Stimulated activated CD4-positive, alpha-beta T cell treated with anti-CD3 and anti-CD28 coated beads, Interleukin-15, amount 100 ng/mL, for 24 hours (primary cell): Measurements from ENCODE around the gene NFIX.

Experiments
- DNase-seq: peaks from one replicate; pipeline ENCODE4 v3.0.0-alpha.2; 2020

Gene NFIX

DNA sequence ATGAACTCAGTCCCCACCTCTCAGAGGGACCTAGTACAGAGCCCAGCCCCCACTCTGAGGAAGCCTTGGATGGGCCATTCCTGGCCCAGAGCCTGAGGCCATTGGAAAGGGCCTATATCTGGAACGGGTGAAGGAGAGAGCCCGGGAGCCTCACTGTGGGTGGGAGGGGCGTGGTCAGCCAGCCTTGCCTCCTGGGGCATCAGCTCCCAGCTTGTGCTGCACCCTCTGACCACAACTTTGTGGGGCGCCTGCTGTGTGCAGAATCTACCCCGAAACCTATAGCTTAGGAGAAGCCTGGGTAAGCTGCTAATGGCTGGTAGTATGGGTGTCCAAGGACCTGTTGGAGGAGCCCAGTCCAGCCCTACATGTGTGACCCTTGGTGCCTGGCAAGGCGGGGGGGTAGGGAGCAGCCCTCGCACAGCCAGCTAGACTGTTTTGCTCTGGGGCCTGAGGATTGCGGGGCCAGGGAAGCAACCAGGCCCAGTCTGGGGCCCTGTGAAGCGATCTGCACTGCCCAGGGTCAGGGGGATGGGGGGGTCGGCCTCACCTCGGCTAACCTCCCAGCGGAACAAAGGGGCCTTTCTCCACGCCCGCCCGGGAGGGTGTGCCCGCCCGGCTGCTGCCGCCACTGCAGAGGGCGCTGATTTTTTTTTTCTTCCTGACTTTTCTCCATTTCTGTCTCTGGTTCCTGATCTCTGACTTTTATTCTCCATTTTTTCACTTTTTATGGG, 65.1 kb downstream of the NFIX start:
- no peak for DNase-seq

DNA sequence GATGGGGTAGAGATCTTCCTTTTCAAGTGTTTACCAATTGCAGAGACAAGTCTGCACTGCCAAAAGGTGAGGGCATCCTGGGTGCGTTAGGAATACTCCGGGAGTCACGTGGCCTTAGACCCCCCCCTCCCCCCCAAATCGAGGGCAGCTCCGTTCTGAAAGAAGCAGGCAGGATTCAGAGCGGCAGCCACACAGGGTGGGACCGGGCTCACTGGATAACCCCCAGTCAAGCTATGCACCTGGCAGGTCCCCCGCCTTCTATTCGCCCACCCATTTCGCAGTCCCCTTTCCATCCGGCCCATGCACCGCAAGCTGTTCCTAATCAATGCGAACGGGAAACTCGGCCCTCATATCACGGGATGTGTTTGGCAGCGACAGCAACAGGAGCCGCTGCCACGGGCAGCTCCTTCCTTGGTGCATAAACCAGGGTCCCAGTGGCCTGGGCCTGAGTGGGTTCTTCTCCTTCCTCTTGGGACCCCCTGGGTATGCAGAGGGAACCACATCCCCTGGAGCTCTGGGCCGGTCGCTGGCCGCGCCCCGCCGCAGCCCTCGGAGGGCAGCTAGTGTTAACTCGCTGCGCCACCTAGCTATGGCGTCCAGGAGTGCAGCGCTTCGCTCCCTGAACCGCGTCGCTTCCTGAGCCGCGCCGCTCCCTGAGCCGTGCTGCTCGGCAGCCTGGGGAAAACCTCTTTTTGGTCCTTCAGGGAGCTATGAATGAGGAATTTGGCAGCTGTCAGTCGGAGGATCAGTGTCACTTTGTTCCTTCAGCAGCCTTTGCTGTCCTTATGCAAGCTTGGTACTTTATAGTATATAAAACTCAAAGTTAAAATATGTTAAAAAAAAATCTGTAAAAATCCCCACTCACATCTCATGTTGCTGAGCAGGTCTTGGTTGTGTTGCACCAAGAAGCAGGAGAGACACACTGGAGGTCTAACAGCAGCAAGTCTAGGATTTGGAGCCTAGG, 66.0 kb downstream of the NFIX start:
- DNase-seq, result peak; percentile 87

DNA sequence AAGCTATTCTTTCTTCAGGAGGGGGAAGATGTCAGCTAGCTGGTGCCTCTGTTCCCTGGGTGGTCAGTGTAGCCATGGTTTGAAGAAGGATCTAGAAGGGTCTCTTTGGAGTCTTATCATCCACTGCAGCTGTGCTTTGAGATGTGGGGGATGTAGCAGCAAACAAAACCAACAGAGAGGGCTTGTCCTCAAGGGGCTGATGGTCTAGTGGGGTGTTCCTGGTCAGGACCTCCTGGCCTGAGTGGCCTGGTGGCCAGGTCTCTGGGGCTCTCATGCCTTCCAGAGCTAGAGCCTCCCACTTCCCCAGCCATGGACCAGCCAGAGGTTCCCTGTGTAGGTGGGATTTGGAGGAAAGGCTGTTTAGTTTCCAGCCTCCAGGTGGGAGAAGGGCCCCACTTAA, 67.0 kb downstream of the NFIX start:
- DNase-seq, result no peak

DNA sequence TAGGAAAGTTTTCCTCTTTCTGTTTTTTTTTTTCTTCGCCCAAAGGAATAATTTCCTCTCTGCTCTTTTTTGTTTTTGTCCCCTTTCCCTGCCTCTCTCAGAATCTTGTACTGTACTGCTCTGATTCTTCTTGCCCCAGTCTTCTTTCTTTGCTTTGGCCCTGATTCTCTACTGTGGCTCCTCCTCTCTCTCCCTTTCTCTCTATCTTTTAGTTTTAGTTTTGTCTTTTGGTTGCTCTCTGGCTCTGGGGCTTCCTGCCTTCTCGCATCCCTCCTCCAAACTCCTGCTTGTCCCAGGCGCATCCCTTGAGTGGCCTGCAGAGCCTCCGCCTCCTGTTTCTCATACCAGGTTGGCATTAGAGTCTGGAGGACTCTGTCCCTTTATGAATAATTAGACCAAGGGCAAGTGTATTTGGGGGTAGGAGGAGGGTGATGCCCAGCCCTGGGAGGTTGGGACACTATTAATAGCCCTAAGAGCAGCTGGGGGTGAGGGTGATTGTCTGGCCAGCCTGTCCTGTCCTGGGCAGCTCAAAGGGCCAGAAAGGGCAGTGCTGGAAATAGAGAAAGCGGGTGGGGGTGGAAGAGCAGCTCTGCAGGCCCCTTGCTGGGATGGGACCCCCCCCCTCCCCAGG, 68.3 kb downstream of the NFIX start:
- no peak for DNase-seq

DNA sequence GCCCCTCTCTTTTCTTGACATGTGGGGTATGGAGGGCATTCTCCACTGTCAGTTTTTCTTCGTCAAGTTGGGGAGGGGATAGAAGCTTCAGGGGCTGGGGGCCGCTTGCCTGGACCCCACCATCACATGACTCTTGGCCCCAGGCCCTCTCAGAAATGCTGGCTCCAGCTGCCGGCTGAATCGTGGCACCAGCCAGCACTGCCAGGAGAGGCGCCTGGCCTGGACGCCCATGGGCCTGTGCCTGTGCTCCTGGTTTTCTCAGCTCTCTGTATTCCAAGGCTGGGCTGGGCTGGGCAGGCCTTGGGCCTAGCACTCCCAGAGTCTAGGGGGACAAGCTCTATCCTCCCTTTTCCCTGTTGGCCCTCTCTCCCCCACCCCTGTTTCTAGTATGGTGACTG, 68.8 kb downstream of the NFIX start:
- no peak for DNase-seq

DNA sequence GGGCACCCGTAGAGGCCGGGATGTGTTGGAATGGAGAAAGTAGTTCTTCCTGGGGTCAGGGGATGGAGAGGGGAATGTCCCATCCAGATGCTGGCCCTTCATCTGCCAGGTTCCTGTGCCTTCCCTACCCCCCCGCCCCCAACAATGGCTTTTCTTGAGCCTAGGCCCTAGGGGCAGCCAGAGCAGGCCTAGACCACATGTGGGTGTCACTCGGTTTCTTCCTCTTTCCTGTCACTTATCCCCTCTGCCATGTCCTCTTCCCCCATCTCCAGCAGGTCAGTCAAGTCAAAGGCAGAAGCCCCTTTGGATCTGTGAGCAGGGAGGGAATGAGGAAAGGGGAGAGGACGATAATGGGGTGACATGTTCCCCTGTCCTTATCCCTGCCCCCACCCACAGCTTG, 71.0 kb downstream of the NFIX start:
- DNase-seq, result no peak

DNA sequence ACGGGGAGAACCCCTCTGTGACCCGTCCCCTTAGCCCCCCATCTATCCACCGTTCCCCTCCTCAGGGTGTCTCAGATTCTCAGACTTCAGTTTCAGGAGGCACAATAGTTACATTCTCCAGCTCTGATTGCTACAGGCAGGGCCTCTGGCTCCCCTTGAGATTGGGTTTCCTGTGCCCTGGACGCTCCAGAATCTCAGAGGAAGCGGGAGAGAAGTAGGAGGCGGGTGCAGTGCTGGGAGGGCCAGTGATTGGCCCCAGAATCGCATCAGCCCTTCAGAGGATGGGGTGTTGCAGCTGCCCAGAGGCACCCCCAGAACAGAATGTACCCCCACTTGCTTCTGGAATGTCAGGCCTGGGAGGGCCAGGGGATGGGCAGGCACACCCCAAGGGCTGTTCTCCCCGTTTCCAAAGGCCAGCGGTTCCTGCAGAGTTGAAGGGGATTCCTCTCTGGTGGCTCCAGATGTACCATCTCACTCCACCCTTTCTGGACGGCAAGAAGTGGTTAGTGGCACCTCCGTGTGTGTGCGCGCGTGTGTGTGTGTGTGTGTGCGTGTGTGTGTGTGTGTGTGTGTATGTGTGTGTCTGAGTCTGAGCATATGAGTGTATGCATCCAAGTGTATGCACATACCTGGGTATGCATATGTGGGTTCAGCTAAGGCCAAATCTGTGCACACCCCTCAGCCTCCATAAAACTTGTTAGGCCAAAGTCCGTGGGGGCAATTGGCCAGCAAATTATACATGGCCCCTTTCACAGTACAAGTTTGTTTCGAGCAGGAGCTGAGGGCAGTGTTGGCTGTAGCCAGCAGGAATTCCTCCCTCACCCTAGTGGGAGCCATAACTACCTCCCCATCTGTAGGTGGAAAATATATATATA, 71.9 kb downstream of the NFIX start:
- DNase-seq, result no peak

DNA sequence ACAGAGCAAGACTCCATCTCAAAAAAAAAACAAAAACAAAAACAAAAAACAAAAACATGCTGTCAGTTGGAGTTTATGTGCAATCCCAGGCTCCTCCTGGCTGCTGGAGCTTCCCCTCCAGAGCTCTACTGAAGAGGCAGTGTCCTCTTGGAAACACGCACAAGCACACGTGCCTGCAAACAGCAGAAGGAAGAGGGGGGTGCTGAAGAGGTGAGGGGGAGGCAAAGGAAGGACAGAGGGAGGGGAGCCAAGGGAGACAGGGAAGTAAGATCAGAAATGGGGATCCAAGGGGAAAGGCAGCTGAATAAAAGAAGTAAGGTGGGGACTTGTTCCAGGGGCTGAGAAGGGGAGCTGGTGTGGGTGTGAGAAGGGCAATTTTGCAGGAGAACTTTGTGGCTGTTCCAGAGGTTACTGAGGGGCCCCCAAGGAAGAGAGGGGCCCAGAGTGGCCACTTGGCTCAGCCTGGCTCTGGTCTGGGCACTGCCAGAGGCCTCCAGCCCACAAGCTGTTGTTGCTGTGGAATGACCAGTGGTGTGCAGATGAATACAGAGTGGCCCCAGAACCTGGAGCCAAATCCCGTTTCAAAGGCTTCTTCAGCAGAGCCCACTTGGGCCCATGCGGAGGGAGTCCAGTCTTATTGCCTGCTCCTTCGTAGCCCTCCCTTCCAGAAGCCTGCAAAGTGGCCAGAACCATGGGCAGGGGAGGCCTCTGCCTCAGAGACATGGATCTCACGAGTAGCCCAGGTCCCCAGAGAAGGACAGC, 73.0 kb downstream of the NFIX start:
- no peak for DNase-seq

DNA sequence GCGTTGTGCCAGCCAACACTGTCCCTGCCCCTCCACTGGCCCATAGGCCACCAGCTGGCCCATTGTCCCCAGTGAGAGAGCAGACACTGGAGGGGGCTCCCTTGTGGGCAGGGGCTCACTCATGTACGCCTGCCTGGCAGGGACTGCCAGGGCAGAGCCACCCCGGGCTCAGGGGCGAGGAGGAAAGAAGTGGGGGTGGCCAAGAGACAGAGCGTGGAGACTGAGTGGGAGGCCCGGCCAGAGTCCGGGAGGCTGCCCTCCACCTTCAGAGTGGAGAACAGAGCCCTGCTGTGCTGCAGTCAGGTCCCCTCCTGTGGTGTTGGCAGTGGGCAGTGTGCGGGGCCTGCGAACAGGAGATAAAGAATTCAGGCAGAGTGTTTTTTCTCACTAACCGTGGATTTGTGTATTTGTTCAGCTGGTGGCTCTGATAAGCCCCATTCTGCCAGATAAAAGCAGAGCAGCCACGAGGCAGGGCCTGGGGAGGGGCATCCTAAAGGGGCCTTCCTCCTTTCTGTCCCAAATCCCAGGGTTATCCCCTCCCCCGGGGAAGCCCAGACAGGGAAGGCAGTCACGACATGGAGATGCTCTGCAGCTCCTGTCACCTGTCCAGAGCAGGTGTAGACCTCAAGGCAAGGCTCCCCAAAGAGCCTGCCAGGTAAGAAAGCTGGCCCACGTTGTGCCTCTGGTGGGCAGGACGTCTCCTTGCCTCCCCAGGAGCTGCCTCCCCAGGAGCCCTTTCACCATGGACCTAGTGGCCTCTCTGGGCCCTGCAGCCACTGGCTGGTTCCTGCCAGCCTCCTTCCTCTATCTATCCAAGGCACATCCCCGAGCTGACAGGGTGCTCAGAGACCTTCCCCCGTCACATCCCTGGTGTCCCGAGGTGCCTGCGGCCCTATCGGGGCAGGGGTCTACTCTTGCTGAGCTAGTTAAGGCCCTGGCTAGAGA, 74.4 kb downstream of the NFIX start:
- no peak for DNase-seq

DNA sequence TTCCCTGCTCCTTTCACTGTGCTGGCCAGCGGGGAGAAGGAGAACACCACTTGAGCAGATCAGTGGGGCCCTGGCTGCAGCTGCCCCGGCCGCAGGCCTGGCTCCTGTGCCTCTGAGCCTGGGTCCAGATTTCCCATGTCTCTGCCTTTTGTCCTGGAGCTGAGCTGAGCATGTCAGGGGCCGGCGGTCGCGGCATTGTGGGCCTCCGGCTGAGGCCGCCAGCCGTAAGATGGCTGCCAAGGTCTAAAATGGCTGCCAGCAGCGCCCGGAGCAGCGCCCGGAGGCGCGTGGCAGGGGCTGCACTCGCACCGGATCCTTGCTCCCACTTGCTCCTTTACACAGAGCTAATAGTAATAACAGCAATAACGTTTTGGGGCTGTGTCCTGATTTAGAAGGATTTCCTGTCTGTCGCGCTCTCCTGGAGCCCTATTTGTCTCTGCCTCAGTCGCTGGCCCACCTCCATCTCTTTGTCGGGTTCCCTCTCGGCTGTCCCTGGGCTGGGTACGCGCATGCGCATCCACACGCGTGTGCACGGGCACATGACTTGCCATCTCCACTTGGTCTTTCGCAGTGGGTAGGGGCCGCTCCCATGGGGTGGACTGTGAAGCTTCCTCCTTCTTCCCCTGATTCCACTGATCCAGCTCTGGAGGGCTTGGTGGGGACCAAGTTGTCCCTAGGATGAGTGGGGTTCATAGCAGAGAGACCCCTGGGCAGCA, 75.3 kb downstream of the NFIX start:
- DNase-seq, result no peak

DNA sequence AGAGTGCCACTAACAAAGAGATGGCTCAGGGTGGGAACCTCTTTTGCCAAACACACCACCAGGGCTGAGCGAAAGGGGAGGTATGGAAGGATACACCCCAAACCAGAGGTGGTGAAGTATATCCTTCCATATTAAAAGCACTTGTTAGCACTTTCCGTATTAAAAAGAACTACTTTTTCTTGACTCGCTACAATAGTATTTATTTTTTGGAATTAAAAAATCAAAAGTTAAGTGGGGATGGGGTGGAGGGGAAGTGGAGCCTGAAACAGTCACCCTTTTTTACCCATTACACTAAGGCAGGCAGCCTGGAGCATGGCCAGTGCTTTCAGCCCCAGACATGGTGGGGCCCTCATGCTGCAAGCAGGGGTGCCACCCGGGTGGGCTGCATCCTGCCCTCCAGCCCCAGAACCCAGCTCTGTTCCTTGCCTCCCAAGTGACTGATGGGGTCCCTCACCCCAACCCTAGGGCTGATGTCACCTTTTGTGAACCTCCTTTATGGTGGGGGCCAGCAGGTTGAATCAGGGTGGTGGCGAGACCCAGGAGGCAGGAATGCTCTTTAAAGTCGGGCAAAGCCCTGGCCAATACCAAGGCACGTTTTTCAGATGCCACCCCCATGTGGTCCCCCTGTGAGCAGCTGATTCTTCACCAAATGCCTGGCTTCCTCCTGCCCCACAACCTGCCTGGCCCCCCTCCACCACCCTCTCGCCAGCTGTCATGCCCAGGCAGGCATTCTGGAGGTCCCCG, 76.3 kb downstream of the NFIX start:
- DNase-seq, result no peak

DNA sequence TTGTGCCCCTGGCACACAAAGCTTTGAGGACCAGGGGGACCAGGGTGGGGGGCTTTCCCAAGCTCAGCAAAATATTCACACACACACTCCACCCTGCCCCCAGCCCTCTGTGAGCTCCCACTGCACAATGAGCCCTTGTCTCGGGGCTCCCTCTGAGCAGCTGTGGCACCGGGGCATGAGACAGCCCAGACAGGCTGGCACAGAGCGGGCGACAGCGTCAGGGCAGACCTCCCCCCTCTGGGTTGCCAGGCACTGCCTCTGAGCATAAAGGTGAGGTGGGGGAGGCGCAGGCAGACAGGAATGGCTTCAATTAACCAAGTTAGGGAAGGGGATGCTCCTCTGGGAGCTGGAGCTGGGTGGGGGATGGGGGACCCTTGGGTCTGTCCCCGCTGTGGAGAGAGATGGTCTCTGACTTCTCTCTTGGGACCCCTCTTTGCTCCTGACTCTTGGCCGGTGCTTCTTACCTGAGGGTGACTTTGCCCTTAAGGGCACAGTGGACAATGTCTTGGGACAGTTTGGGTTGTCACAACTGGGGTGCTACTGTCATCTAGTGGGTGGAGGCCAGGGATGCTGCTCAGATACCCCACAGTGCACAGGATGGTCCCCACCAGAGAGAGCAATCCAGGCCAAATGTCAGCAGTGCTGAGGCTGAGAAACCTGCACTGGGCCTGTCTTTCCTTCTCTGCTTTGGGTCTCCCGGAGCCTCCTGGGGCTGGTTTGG, 77.1 kb downstream of the NFIX start:
- no peak for DNase-seq

DNA sequence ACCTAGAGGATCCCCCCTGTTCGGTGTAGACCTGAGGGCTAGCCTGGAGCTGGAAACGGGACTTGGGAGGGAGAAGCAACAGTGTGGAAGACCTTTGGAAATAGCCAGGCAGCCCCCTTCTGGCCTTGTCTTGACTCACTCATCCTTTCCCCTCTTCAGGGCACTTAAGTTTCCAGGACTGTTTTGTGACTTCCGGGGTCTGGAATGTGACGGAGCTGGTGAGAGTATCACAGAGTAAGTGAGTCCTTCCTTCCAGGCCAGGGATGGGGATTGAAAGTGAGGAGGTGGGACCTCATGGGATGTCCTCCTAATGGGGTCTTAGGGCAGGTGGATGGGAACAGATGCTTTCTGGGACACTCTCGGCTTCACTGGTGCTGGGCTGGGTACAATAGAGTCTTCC, 78.0 kb downstream of the NFIX start:
- DNase-seq, result no peak

DNA sequence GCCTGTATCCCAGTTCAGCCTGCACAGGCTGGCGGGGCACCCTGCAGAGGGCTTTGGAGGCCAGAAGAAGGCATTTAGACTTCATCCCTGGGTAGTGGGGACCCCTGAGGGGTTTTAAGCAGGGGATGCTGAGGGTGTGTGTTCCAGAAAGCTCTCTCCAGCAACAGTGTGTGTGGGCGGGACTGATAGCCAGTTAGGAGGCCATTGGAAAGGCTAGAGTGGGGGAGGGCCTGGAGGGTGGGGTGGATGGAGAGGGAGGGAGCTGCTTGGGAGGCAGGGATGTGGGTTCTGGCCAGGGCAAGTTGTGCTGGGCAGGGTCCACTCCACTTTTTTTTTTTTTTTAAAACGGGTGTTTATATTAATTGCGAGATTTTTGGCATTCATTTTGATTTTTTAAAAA, 79.1 kb downstream of the NFIX start:
- no peak for DNase-seq

DNA sequence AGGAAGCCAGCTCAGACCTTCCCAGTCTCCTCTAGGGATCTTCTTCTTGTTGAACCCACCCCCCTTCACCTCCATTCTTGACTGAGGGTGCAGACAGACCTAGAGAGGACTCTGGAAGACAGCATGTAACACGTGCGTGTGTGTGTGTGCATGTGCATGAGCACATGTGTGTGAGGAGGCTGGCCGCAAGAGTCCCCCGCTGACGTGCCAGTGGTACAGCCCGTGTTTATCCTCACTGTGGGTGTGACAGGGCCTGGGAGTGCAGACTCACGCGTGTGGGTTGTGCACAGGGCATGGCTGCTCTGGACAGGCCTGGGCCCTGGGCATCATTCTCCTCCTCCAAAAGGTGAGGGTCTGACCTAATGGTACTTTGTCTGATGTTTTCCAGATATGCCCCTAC, 81.0 kb downstream of the NFIX start:
- no peak for DNase-seq

DNA sequence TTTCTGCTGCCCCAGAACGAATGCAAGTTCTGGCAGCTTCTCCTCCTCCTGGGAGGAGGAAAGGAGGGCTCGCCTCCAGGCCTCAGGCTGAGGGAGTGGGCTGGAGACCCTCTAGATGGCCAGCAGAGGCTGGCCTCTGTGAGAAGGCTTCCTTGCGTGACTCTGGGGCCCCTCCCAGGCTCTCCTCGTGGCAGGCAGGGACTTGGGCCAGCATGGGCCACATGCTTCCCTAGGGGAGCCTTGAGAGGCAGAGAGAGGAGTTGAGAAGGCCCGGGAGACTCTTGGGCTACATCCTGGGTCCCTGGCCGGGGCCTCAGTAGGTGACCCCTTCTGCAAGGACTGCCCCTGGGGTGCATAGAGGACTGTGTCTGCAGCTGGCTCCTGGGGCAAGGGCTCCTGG, 81.5 kb downstream of the NFIX start:
- no peak for DNase-seq

DNA sequence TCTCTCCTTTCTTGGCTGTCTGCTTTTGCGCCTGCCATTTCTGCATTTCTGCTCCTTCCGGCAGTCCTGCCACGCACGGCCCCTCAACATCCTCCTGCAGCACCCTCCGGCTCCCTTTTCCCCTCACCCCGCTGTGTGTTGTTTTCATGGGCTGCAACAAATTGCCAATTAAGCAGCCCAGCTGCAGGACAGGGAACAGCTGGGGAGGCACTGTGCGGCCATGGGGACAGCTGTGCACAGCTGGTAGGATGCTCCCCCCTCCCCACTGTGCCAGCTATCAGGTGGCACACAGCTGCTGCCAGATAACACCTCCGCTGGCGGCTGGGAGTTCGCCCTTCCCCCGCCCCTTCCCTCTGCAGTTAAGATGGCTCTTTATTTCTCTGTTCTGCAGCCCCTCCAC, 82.0 kb downstream of the NFIX start:
- DNase-seq, result no peak

DNA sequence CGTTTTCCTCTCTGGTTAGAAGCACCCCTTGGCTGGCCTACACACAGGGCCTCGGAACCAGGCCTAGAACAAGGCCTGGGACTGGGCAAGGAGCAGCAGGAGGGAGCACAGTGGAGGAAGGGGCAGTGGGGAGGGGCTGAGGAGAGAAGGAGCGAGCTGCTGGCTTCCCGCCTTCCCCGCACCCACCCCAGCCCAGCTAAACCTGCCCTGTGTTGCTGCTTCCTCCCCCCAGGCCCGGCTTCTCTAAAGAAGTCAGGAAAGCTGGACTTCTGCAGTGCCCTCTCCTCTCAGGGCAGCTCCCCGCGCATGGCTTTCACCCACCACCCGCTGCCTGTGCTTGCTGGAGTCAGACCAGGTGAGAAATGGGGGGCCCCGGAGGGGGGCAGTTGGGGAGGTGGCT, 83.1 kb downstream of the NFIX start:
- DNase-seq, result no peak
